ENCODE measurements around the gene DCN. TPM values are rescaled to one million over a fixed set of nuclear protein-coding genes. Genes with fewer than 3 reads are reported as not detected.

The DCN gene
- total and polyA plus RNA-seq, 8 donors: 28.9 to 217 (median 51.3) TPM

- WGBS, 2 donors: 29 to 49% methylated on average over 1 of the region's 1 CpG
- no peak for TF ChIP-seq CTCF (IDR thresholded peaks at IDR 0.05)
These were observed 77.7 kb downstream of the DCN start for GRCh38 chr12:91104812-91105466.

GRCh38 chr12:91103624-91104023 is 79.0 kb downstream of the DCN start:
- FAIRE-seq (no peak), ATAC-seq (no peak), DNase-seq (no peak)
- intact Hi-C loops (cut with DNase I): loop anchor here in 1 of 3 donors (10.0 kb wide), 1 partner anchor 119 kb away; no protein-coding TSS in a partner anchor
- H3K9me3 ChIP-seq: no peaks in the 10 kb centered on the region
- H3K27me3 ChIP-seq: no peaks in the 10 kb centered on the region
- H3K4me3 ChIP-seq: no peak overlapping the region
- WGBS, 2 donors: 42 to 48% methylated on average over 1 of the region's 1 CpG
- no peaks in the 10 kb centered on the region for H3K36me3 ChIP-seq
- no peaks in the 10 kb centered on the region for H3K4me1 ChIP-seq
- TF ChIP-seq CTCF (IDR thresholded peaks at IDR 0.05): no peak
- no peak overlapping the region for H3K27ac ChIP-seq

More at GRCh38 chr12:91104812-91105466, 77.7 kb downstream of the DCN start:
- intact Hi-C loops (cut with DNase I): loop anchor here in 1 of 3 donors (10.0 kb wide), 1 partner anchor 120 kb away; no protein-coding TSS in a partner anchor
- H3K4me3 ChIP-seq: no peak overlapping the region
- H3K27ac ChIP-seq: no peak overlapping the region
- no peak for DNase-seq
- no peaks in the 10 kb centered on the region for H3K27me3 ChIP-seq
- no peaks in the 10 kb centered on the region for H3K4me1 ChIP-seq
- no peak for ATAC-seq
- H3K9me3 ChIP-seq: no peaks in the 10 kb centered on the region
- no peak for FAIRE-seq
- no peaks in the 10 kb centered on the region for H3K36me3 ChIP-seq

- no peaks in the 10 kb centered on the region for H3K36me3 ChIP-seq
- no peak for TF ChIP-seq CTCF (IDR thresholded peaks at IDR 0.05)
- no peaks in the 10 kb centered on the region for H3K27me3 ChIP-seq
- no peaks in the 10 kb centered on the region for H3K9me3 ChIP-seq
- no peaks in the 10 kb centered on the region for H3K4me1 ChIP-seq
- no peak for FAIRE-seq
- intact Hi-C loops (cut with DNase I): loop anchor here in 1 of 3 donors (10.0 kb wide), 1 partner anchor 118 kb away; no protein-coding TSS in a partner anchor
- H3K27ac ChIP-seq: no peak overlapping the region
- H3K4me3 ChIP-seq: no peak overlapping the region
- no peak for ATAC-seq
- no peak for DNase-seq
These were observed 79.5 kb downstream of the DCN start for GRCh38 chr12:91103101-91103500.

GRCh38 chr12:91100906-91101305 is 81.7 kb downstream of the DCN start:
- intact Hi-C loops (cut with DNase I): loop anchor here in 1 of 3 donors (10.0 kb wide), 1 partner anchor 116 kb away; no protein-coding TSS in a partner anchor
- H3K4me3 ChIP-seq: no peak overlapping the region
- FAIRE-seq (no peak), DNase-seq (no peak), ATAC-seq (no peak)
- 64 to 79% methylated on average over 2 of the region's 2 CpGs for WGBS, 2 donors
- no peaks in the 10 kb centered on the region for H3K9me3 ChIP-seq
- no peaks in the 10 kb centered on the region for H3K4me1 ChIP-seq
- H3K27ac ChIP-seq: no peak overlapping the region
- H3K36me3 ChIP-seq: no peaks in the 10 kb centered on the region
- no peaks in the 10 kb centered on the region for H3K27me3 ChIP-seq
- no peak for TF ChIP-seq CTCF (IDR thresholded peaks at IDR 0.05)

- no peaks in the 10 kb centered on the region for H3K4me1 ChIP-seq
- intact Hi-C loops (cut with DNase I): loop anchor here in 1 of 3 donors (10.0 kb wide), 1 partner anchor 115 kb away; no protein-coding TSS in a partner anchor
- no peaks in the 10 kb centered on the region for H3K27me3 ChIP-seq
- no peaks in the 10 kb centered on the region for H3K36me3 ChIP-seq
- H3K9me3 ChIP-seq: no peaks in the 10 kb centered on the region
- TF ChIP-seq CTCF (IDR thresholded peaks at IDR 0.05): no peak
- ATAC-seq: no peak
- FAIRE-seq: no peak
- no peak overlapping the region for H3K4me3 ChIP-seq
- no peak overlapping the region for H3K27ac ChIP-seq
- WGBS, 2 donors: 45 to 58% methylated on average over 2 of the region's 2 CpGs
- no peak for DNase-seq
These were observed 82.8 kb downstream of the DCN start for GRCh38 chr12:91099836-91100235.
